Activated T-cell treated with anti-CD3 and anti-CD28 coated beads, Interleukin-2, amount 50 U/mL, for 24 hours (primary cell): ENCODE measurements around the gene SLC1A2.

Experiments used
- DNase-seq: peaks from one replicate; pipeline ENCODE4 v3.0.0-alpha.2; 2020
- H3K27ac Mint-ChIP-seq: 2 replicates; pipeline ENCODE4 v1.8.0; 2020; ENCODE audit warnings: mild to moderate bottlenecking, mixed read lengths
- H3K27me3 Mint-ChIP-seq: 2 replicates; pipeline ENCODE4 v1.8.0; 2020; ENCODE audit warnings: mixed read lengths
- H3K36me3 Mint-ChIP-seq: 2 replicates; pipeline ENCODE4 v1.8.0; 2020; ENCODE audit warnings: low read depth, mixed read lengths
- H3K4me1 Mint-ChIP-seq: 2 replicates; pipeline ENCODE4 v1.8.0; 2020; ENCODE audit warnings: low read depth, mixed read lengths
- H3K4me3 Mint-ChIP-seq: 2 replicates; pipeline ENCODE4 v1.8.0; 2020; ENCODE audit warnings: mild to moderate bottlenecking, moderate library complexity, mixed read lengths
- H3K9me3 Mint-ChIP-seq: 2 replicates; pipeline ENCODE4 v1.8.0; 2020; ENCODE audit warnings: mixed read lengths

Gene SLC1A2

GRCh38 chr11:35265755-35266454 is 153.5 kb downstream of the SLC1A2 start:
- Mint-ChIP-seq H3K4me3 (no peak overlapping the region), H3K4me1 (peaks cover 3% of the 10 kb centered on the region), H3K27me3 (no peaks in the 10 kb centered on the region), H3K36me3 (no peaks in the 10 kb centered on the region), H3K27ac (no peak overlapping the region), H3K9me3 (peaks cover 3% of the 10 kb centered on the region)
- DNase-seq, result no peak

GRCh38 chr11:35262735-35263134 is 156.6 kb downstream of the SLC1A2 start:
- peaks cover 6% of the 10 kb centered on the region for H3K4me1 Mint-ChIP-seq
- no peak overlapping the region for H3K4me3 Mint-ChIP-seq
- DNase-seq, result no peak
- H3K36me3 Mint-ChIP-seq, result no peaks in the 10 kb centered on the region
- H3K27ac Mint-ChIP-seq, result no peak overlapping the region
- peaks cover 4% of the 10 kb centered on the region for H3K27me3 Mint-ChIP-seq
- no peaks in the 10 kb centered on the region for H3K9me3 Mint-ChIP-seq

GRCh38 chr11:35262056-35262455 is 157.3 kb downstream of the SLC1A2 start:
- H3K9me3 Mint-ChIP-seq, result no peaks in the 10 kb centered on the region
- peaks cover 4% of the 10 kb centered on the region for H3K27me3 Mint-ChIP-seq
- peaks cover 13% of the 10 kb centered on the region for H3K4me1 Mint-ChIP-seq
- no peak for DNase-seq
- no peaks in the 10 kb centered on the region for H3K36me3 Mint-ChIP-seq
- no peak overlapping the region for H3K27ac Mint-ChIP-seq
- H3K4me3 Mint-ChIP-seq, result no peak overlapping the region

DNA sequence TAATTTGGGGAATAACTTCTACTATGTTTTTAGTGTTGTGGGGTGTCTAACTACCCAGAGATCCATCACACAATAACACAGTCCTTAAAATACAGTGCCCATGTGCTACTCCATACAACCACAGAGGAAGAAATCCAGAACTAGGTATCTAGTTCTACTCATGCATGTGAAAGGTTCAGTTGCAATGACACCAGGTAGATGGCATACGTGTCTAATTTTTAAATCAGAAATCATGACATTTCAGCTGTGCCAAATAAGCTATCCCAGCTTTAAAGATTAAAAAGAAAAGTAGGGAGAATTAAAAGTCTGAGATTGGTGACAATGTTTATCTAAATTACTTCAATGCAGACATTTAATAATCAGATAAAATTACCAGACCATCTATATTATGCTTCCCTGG is 158.2 kb downstream of the SLC1A2 start:
- no peak overlapping the region for H3K4me3 Mint-ChIP-seq
- H3K27me3 Mint-ChIP-seq, result peaks cover 4% of the 10 kb centered on the region
- no peak overlapping the region for H3K27ac Mint-ChIP-seq
- no peaks in the 10 kb centered on the region for H3K9me3 Mint-ChIP-seq
- no peaks in the 10 kb centered on the region for H3K36me3 Mint-ChIP-seq
- H3K4me1 Mint-ChIP-seq, result peaks cover 21% of the 10 kb centered on the region
- DNase-seq, result no peak

DNA sequence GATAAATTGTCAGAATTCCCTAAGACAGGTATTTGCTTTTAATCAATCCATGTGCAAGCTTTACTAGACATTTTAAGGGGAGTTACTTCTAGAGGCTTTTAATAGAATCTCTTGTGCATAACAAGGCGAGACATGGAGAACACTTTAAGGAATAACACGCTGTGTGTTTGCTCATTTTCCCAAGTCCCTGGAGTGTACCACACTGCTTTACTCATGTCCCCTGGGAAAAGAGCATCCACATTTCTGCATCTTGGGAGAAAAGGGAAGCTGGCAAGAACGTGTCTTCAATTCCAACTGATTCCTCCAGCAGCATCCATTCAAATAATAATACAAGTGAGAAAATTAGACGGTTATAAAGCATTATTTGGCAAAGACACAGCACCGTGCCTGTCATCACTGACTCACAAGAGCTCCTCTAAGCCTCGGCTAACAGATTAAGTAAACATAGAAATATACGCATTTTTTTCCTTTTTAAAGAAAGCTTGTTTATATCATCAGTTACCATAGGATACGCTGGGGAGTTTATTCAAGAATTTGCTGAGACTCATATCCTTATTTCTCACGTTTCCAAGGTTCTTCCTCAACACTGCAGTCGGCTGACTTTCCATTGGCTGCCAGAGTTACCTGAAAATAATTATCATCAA is 158.9 kb downstream of the SLC1A2 start:
- no peaks in the 10 kb centered on the region for H3K36me3 Mint-ChIP-seq
- H3K4me1 Mint-ChIP-seq, result peaks cover 25% of the 10 kb centered on the region
- no peak for DNase-seq
- no peak overlapping the region for H3K27ac Mint-ChIP-seq
- H3K27me3 Mint-ChIP-seq, result peaks cover 4% of the 10 kb centered on the region
- no peak overlapping the region for H3K4me3 Mint-ChIP-seq
- no peaks in the 10 kb centered on the region for H3K9me3 Mint-ChIP-seq

GRCh38 chr11:35259529-35259928 is 159.8 kb downstream of the SLC1A2 start:
- H3K27me3 Mint-ChIP-seq, result peaks cover 4% of the 10 kb centered on the region
- H3K4me1 Mint-ChIP-seq, result peaks cover 25% of the 10 kb centered on the region
- no peak for DNase-seq
- H3K9me3 Mint-ChIP-seq, result peaks cover 2% of the 10 kb centered on the region
- H3K27ac Mint-ChIP-seq, result no peak overlapping the region
- no peaks in the 10 kb centered on the region for H3K36me3 Mint-ChIP-seq
- no peak overlapping the region for H3K4me3 Mint-ChIP-seq

DNA sequence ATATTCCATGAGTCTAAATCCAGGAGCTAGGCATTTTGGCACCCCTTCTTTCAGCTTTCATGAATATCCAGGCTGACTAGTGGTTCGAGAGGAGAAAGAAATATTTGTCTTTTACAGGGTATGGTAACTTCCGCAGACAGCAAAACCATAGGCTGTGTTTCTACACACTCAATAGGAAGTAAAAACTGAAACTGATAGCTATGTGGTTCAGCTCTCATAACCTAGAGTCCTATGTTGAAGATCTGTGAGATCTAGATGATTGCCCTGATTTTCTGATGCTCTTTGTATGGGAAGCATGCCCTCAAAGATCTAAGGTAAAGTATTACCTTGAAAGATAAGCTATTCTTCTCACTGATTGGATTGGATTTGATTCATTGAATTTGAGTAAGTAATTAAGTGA is 162.1 kb downstream of the SLC1A2 start:
- H3K27me3 Mint-ChIP-seq, result peaks cover 4% of the 10 kb centered on the region
- peak overlapping the region; percentile 41 for H3K27ac Mint-ChIP-seq
- peaks cover 25% of the 10 kb centered on the region for H3K4me1 Mint-ChIP-seq
- no peaks in the 10 kb centered on the region for H3K36me3 Mint-ChIP-seq
- peaks cover 2% of the 10 kb centered on the region for H3K9me3 Mint-ChIP-seq
- H3K4me3 Mint-ChIP-seq, result no peak overlapping the region
- DNase-seq, result no peak

DNA sequence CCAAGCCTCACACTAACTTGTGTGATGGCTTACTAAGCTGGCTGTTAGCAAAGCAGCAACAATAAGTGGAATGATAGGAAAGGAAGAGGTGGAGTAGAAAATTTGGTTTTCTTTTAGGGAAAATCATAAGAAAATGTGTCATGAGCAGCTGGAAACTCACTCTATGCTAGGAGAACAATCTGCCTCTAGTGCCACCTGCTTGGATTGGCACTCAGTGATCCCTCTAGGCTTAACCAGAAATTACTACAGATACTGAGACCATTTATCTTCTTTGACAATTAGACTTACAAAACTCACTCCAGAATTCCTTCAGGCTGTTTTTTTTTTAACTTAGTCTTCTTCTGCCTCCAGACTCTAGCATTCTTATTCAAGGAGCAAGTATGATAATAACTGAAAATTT is 163.1 kb downstream of the SLC1A2 start:
- H3K36me3 Mint-ChIP-seq, result no peaks in the 10 kb centered on the region
- H3K27me3 Mint-ChIP-seq, result peaks cover 4% of the 10 kb centered on the region
- peaks cover 2% of the 10 kb centered on the region for H3K9me3 Mint-ChIP-seq
- H3K4me1 Mint-ChIP-seq, result peaks cover 25% of the 10 kb centered on the region
- H3K4me3 Mint-ChIP-seq, result no peak overlapping the region
- DNase-seq, result no peak
- H3K27ac Mint-ChIP-seq, result no peak overlapping the region

DNA sequence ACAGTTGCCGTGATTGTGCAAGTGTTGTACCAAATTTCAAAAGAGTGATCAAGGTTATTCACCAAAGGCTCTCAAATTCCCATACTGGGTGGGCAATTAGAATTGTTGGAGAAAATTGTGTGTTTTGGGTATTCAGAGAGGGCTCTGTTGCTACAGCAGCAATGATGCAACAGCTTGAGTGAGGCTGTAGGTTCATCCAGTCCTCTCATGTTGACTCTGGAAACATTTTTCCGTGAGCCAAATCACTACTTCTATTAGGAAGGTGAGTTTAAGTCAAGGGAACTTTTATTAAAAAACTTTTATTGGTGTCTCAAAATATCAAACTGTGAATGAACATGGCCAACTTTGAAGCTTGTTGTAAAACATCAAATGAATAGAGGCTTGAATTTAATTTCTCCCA is 163.8 kb downstream of the SLC1A2 start:
- no peak for DNase-seq
- H3K9me3 Mint-ChIP-seq, result peaks cover 2% of the 10 kb centered on the region
- H3K27ac Mint-ChIP-seq, result no peak overlapping the region
- peaks cover 25% of the 10 kb centered on the region for H3K4me1 Mint-ChIP-seq
- H3K4me3 Mint-ChIP-seq, result no peak overlapping the region
- H3K36me3 Mint-ChIP-seq, result no peaks in the 10 kb centered on the region
- H3K27me3 Mint-ChIP-seq, result peaks cover 4% of the 10 kb centered on the region

DNA sequence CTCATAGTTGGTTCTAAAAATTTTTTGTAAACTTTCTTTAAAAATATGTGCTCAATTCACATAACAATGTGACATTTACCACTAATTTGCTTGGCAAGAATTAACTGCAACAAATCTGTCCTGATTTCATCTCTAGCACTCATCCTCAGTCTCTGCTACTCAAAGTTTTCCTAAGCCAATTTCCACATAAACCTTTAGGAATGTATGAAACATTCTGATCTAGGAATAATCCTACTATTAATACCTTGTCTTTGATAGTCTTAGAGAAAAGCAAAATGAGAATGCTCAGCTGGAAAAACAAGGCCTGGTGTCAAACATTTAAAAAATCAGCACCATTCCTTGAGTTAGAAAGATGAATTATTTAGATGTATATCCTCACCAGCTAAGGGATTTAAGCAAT is 166.1 kb downstream of the SLC1A2 start:
- no peaks in the 10 kb centered on the region for H3K36me3 Mint-ChIP-seq
- no peak overlapping the region for H3K27ac Mint-ChIP-seq
- peaks cover 24% of the 10 kb centered on the region for H3K4me1 Mint-ChIP-seq
- H3K27me3 Mint-ChIP-seq, result no peaks in the 10 kb centered on the region
- no peak overlapping the region for H3K4me3 Mint-ChIP-seq
- DNase-seq, result no peak
- H3K9me3 Mint-ChIP-seq, result peaks cover 7% of the 10 kb centered on the region

DNA sequence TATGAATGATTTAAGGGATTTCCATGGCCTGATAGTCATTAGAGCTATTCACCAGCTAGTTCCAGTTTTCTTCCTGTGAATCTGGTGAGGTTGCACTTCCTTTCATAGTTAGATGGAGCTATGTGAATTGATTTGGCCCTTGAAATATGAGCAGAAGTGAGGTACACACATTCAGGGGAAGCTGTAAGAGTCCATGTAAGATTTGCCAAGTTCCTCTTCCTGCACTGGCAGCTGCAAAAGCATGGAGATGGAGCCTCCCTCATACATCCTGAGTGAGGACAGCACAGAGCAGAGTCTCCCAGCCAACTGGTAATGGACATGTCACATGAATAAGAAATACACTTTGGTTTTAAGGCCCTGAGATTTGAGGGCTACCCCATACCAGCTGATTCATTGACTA is 168.7 kb downstream of the SLC1A2 start:
- Mint-ChIP-seq H3K27me3 (no peaks in the 10 kb centered on the region), H3K4me1 (peaks cover 26% of the 10 kb centered on the region), H3K36me3 (no peaks in the 10 kb centered on the region), H3K9me3 (peaks cover 7% of the 10 kb centered on the region), H3K27ac (no peak overlapping the region), H3K4me3 (no peak overlapping the region)
- no peak for DNase-seq

GRCh38 chr11:35250192-35250591 is 169.2 kb downstream of the SLC1A2 start:
- Mint-ChIP-seq H3K27ac (no peak overlapping the region), H3K27me3 (no peaks in the 10 kb centered on the region), H3K9me3 (peaks cover 6% of the 10 kb centered on the region), H3K4me1 (peaks cover 28% of the 10 kb centered on the region), H3K36me3 (no peaks in the 10 kb centered on the region), H3K4me3 (no peak overlapping the region)
- DNase-seq, result no peak

DNA sequence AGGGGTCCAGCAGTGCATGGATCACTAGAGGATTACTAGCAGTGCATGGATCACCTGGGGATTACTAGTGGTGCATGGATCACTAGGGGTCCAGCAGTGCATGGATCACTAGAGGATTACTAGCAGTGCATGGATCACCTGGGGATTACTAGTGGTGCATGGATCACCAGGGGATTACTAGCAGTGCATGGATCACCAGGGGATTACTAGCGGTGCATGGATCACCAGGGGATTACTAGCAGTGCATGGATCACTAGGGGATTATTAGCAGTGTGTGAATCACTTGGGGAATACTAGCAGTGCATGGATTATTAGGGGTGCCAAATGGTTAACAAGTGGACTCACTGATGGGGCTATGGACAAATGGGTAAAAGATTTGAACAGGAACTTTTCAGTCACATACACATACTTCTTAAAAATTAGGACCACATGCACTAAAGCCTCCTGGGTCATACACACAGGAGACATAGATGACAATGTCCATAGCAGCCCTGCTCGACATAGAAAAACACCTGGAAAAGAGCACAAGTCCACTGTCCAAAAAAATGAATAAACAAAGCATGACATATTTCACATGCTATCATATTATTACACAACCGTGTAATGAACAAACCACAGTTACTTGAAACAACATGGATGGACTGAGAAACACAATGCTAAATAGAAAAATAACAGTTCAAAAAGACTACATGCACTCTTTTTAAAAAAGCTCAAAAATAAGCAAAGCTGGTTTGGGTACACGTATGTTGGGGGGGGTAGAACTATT is 170.6 kb downstream of the SLC1A2 start:
- Mint-ChIP-seq H3K4me1 (peaks cover 41% of the 10 kb centered on the region), H3K27me3 (no peaks in the 10 kb centered on the region), H3K36me3 (no peaks in the 10 kb centered on the region), H3K27ac (no peak overlapping the region), H3K9me3 (peaks cover 5% of the 10 kb centered on the region), H3K4me3 (no peak overlapping the region)
- DNase-seq, result no peak

DNA sequence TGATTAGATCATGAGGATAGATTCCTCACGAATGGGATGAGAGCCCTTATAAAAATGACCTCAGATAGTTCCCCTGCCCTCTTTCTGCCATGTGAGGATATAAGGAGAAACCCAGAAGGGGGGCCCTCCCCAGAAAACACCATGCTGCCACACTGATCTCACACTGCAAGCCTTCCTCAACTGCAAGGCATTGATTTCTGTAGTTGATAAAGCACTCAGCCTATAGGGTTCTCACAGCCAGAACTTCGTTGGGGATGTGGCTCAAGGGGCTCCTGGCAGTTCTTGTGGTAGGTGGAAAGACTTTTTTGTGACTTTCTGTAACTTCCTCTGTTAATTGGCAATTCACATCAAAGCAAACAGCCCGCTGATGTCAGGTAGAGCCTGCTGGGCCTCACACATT is 171.5 kb downstream of the SLC1A2 start:
- Mint-ChIP-seq H3K27ac (peak overlapping the region; percentile 13), H3K27me3 (no peaks in the 10 kb centered on the region), H3K9me3 (peaks cover 5% of the 10 kb centered on the region), H3K36me3 (no peaks in the 10 kb centered on the region), H3K4me1 (peaks cover 48% of the 10 kb centered on the region), H3K4me3 (no peak overlapping the region)
- no peak for DNase-seq

GRCh38 chr11:35247428-35247827 is 171.9 kb downstream of the SLC1A2 start:
- DNase-seq, result peak; percentile 47
- Mint-ChIP-seq H3K4me1 (peaks cover 52% of the 10 kb centered on the region), H3K36me3 (no peaks in the 10 kb centered on the region), H3K27me3 (no peaks in the 10 kb centered on the region), H3K9me3 (peaks cover 5% of the 10 kb centered on the region), H3K27ac (peak overlapping the region; percentile 27), H3K4me3 (no peak overlapping the region)
